Measurements from ENCODE around the gene LRRK1.

The LRRK1 gene

GRCh38 chr15:101024706-101025500 is 105.7 kb downstream of the LRRK1 start:
- DNase-seq (ENCODE audit: low read depth) = no peak
- TF ChIP-seq, protein P1, sequence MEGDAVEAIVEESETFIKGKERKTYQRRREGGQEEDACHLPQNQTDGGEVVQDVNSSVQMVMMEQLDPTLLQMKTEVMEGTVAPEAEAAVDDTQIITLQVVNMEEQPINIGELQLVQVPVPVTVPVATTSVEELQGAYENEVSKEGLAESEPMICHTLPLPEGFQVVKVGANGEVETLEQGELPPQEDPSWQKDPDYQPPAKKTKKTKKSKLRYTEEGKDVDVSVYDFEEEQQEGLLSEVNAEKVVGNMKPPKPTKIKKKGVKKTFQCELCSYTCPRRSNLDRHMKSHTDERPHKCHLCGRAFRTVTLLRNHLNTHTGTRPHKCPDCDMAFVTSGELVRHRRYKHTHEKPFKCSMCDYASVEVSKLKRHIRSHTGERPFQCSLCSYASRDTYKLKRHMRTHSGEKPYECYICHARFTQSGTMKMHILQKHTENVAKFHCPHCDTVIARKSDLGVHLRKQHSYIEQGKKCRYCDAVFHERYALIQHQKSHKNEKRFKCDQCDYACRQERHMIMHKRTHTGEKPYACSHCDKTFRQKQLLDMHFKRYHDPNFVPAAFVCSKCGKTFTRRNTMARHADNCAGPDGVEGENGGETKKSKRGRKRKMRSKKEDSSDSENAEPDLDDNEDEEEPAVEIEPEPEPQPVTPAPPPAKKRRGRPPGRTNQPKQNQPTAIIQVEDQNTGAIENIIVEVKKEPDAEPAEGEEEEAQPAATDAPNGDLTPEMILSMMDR (conservative IDR thresholded peaks at IDR 0.05; ENCODE audit: low read depth, low read length) = no peak
- H3K4me3 ChIP-seq (ENCODE audit: low read depth, low read length) = no peak overlapping the region

- TF ChIP-seq, protein P1 (conservative IDR thresholded peaks at IDR 0.05; ENCODE audit: low read depth, low read length) = no peak
- no peak overlapping the region for H3K4me3 ChIP-seq (ENCODE audit: low read depth, low read length)
- DNase-seq (ENCODE audit: low read depth) = no peak
Observed at GRCh38 chr15:101025501-101025885, 106.3 kb downstream of the LRRK1 start.

- no peak for DNase-seq (ENCODE audit: low read depth)
- TF ChIP-seq, protein P1 (conservative IDR thresholded peaks at IDR 0.05; ENCODE audit: low read depth, low read length) = no peak
- no peak overlapping the region for H3K4me3 ChIP-seq (ENCODE audit: low read depth, low read length)
Observed at GRCh38 chr15:101025896-101026631, 106.9 kb downstream of the LRRK1 start.

- TF ChIP-seq, protein P1 (conservative IDR thresholded peaks at IDR 0.05; ENCODE audit: low read depth, low read length) = no peak
- H3K4me3 ChIP-seq (ENCODE audit: low read depth, low read length) = no peak overlapping the region
- no peak for DNase-seq (ENCODE audit: low read depth)
Observed at GRCh38 chr15:101026656-101027272, 107.6 kb downstream of the LRRK1 start.

- TF ChIP-seq, protein P1 (conservative IDR thresholded peaks at IDR 0.05; ENCODE audit: low read depth, low read length) = no peak
- H3K4me3 ChIP-seq (ENCODE audit: low read depth, low read length) = no peak overlapping the region
- DNase-seq (ENCODE audit: low read depth) = no peak
Observed at GRCh38 chr15:101027273-101027901, 108.2 kb downstream of the LRRK1 start.

GRCh38 chr15:101027920-101028319 is 108.8 kb downstream of the LRRK1 start:
- DNase-seq (ENCODE audit: low read depth) = no peak
- no peak overlapping the region for H3K4me3 ChIP-seq (ENCODE audit: low read depth, low read length)
- TF ChIP-seq, protein P1 (conservative IDR thresholded peaks at IDR 0.05; ENCODE audit: low read depth, low read length) = no peak
